Measurements from ENCODE around the gene PFDN4.
A peak's percentile ranks its signal among the peaks of the same experiment; 100 is the strongest.
"Not testable (repeated sequence)": the region's sequence is repeated elsewhere in the genome, so short reads cannot be mapped to it uniquely, and the experiment has no call there.

PFDN4 gene

DNA sequence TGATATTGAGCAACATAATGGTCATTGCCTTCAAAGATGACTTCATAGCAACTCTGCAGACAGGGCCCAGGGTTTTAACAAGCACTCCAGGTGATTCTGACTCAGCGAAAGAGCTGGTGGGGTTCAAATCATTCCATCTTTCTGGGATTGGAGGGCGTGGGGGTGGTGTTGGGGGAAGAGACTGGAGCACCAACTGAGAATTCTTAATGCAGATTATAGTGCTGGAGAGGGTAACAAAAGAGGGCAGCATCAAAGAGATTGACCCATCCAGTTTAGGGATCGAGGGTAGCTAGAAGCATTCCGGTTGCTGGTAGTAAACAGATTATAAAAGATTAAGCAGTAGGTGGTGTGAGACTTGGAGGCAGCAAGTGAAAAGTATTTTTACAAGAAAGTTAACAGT is 15.9 kb downstream of the PFDN4 start:
- no peak for DNase-seq (ENCODE audit: low read depth, low spot score)

DNA sequence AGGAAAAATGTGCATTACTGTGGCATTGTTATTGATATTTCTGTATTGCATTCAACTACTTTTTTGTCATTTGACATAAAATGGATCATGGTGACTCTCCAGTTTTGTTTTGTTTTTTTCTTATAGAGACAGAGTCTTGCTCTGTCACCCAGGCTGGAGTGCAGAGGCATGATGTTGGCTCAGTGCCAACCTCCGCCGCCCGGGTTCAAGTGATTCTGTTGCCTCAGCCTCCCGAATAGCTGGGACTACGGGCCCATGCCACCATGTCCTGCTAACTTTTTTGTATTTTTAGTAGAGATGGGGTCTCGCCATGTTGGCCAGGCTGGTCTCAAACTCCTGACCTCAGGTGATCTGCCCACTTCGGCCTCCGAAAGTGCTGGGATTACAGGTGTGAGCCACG is 16.8 kb downstream of the PFDN4 start:
- DNase-seq (ENCODE audit: low read depth, low spot score), result not testable (repeated sequence)

DNA sequence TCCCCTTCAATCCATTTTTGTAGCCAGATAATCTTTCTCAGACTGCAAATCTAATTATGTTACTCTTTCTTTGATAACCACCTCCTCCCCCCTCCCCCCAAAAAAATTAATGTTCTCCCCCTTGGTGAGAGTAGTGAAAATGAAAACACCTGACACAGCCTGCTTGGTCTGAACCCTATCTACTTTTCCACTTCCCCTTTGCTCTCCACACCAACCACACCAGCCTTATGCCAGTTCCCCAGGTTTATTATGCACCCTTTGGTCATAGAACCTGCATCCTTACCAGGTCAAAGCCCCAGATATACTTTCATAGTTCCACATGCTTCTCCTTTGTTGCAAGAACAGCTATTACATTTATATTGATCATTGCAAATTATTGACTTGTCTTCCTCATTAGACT is 19.4 kb downstream of the PFDN4 start:
- DNase-seq (ENCODE audit: low read depth, low spot score), result no peak

DNA sequence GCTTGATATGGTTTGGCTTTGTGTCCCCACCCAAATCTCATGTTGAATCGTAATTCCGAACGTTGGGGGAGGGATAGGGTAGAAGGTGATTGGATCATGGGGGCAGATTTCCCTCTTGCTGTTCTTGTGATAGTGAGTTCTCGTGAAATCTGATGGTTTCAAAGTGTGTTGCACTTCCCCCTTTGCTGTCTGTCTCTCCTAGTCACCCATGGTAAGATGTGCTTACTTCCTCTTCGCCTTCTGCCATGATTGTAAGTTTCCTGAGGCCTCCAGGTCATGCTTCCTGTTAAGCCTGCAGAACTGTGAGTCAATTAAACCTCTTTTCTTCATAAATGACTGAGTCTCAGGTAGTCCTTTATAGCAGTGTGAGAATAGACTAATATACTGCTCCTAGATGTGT is 19.9 kb downstream of the PFDN4 start:
- DNase-seq (ENCODE audit: low read depth, low spot score), result no peak

DNA sequence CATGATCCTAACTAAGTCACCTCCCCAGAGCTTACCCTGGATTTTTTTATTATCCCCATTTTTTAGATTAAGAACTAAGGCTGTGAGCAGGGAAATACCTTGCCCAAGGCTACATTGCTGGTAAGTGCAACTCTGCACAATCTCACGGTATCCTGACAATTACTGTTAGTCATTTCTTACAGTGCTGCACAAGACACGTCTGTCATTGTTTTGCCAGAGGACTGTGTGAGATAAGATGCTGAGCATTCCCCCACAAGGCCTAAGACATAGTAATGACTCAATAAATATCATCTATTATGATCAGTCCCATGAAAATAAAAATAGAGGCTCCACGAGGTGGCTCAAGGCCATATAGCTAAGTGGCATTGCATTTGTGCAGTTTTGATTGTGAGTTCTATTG is 21.0 kb downstream of the PFDN4 start:
- no peak for DNase-seq (ENCODE audit: low read depth, low spot score)

DNA sequence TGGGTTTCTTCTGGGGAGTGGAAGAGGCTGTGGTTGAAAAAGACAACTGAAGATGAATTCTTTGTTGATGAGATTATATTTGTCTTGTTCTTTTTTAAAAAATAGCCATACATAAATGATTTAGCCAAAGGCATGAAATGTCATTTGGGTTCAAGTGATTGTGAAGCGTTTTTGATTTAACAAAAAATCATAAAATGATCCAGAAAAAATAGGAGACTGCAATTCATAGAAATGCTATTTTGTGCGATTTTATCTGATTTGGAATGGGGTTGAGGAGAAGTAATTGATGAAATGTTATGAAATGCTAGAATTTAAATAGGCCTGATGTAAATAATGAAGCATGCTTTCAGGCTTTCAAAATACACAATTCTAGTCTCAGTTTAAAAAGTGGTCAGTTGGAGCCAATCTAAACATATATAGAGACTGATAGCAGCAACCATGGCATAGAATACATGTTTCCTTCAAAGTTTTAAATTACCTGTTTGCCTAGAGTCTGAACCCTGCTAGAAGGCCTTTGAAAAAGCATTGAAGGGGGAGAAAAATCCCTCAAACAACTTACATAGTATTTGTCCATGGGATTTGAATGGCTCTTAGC is 21.8 kb downstream of the PFDN4 start:
- DNase-seq (ENCODE audit: low read depth, low spot score), result no peak

DNA sequence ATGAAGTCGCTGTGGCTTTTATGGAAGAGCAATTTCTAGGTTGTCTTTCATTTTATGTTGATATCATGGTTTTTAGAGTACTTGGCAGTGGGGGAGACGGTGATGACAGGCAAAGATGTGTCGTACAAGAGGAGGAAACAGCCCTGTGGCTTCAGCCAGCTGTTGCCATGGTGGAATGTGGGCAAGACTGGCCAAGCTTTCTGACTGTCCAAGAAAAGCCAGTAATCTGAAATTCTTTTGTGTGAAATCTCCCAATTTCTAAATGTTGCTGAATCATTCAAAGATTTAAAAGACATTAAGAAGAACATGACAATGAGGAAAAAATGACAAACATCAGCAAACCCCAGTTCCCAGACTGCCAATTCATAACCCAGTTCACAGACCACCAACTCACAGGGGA is 23.1 kb downstream of the PFDN4 start:
- no peak for DNase-seq (ENCODE audit: low read depth, low spot score)

DNA sequence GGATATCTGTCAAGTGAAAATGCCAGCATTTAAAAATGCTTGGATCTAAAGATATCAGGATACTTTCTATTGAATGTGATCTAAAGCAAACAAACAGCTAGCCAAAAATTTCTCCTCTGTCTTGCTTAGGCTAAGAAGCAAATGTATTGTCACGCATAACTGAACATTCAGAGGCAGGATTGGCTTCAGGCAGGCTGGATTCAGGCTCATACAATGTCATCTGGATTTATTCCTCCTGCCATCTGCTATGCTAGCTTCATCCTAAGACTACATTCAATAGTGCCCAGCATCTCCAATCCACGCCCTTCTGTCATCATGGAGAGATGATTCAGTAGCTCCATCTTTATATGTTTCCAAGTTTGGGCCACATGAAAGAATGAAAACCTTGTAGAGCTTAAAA is 27.1 kb downstream of the PFDN4 start:
- DNase-seq (ENCODE audit: low read depth, low spot score), result no peak

DNA sequence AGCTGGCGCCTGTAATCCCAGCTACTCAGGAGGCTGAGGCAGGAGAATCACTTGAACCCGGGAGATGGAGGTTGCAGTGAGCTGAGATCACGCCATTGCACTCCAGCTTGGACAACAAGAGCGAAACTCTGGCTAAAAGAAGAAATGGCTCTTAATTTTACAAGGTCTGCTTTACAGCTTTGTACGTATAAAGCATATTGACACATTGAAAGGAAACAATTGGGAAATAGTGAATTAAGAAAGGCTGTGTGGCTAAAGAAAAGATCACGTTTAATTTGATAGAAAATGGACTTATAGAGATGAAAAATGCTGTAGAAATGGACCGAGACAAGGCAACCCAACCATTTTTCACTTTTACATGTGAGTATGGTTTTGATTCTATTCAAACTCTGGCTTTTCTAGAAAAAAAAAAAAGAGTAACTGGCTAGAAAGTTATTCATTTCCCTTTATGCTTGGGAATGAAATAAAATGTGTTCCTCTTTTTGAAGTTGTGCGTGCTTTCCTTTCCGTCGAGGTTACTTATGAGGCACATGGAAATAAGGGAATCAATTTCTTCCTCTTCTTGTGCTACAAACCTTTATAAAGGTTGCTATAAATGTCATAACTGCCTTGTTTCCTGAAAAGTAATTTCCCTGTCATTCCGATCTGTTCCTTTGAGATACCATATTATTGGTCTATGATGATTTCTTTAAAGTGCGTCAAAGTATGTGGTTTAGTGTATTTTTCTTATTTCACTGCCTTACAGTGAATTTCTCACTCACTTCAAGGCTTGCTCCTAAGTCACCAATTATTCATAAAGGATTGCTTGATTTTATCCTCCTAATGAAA is 29.4 kb downstream of the PFDN4 start:
- no peak for DNase-seq (ENCODE audit: low read depth, low spot score)

DNA sequence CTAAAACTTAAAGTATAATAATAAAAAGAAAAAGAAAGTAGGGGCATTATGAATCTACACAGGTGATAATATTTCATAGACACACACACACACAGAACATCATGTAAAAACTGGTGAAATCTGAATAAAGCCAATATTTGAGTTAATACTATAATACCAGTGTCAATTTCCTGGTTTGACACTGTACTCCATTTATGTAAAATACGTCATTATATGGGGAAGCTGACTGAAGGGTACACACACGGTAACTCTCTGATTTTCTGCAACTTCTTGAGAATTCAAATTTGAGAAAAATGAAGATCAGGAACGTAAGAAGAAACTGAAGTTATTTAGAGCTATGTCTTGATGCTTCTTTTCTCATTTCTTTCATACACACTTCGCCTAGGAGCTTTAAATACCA is 36.2 kb downstream of the PFDN4 start:
- DNase-seq (ENCODE audit: low read depth, low spot score), result no peak

DNA sequence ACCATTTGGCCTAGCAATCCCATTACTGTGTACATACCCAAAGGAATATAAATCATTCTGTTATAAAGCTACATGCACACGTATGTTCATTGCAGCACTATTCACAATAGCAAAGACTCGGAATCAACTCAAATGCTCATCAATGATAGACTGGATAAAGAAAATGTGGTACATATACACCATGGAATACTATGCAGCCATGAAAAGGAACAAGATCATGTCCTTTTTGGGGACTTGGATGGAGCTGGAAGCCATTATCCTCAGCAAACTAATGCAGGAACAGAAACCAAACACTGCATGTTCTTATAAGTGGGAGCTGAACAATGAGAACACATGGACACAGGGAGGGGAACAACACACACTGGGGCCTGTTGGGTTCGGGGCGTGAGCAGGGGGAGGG is 40.8 kb downstream of the PFDN4 start:
- not testable (repeated sequence) for DNase-seq (ENCODE audit: low read depth, low spot score)

DNA sequence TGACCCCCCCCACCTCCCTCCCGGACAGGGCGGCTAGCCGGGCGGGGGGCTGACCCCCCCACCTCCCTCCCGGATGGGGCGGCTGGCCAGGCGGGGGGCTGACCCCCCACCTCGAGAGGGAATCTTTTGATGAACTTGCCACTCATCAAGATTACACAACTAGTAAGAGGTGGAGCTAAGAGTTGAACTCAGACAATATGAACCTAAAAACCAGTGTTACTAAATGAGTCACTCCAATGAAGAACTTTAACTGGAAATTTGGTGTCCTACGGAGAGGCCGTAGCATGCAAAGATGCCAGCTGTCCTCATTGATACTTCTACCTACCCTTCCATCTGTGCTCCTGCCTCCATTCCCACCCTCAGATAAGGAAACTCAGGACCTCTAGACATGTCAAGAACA is 42.8 kb downstream of the PFDN4 start:
- DNase-seq (ENCODE audit: low read depth, low spot score), result no peak

DNA sequence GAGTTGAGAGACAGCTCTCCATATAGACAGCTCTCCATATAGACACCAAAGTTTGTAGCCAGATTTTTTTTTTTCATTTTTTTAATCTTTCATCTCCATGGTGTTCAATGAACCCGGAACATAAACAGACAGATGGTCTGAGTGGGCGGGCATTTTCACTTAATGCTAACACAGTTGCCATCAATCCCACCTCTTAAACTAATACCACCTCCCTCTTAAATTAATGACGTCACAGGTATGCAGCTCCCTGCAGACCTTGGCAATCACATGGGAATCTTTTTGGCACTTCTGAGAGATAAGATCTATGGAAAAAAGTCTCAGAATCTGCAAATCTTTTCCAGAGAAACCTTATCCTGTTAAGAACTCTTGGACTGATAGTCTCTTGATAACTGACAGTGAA is 43.2 kb downstream of the PFDN4 start:
- no peak for DNase-seq (ENCODE audit: low read depth, low spot score)

DNA sequence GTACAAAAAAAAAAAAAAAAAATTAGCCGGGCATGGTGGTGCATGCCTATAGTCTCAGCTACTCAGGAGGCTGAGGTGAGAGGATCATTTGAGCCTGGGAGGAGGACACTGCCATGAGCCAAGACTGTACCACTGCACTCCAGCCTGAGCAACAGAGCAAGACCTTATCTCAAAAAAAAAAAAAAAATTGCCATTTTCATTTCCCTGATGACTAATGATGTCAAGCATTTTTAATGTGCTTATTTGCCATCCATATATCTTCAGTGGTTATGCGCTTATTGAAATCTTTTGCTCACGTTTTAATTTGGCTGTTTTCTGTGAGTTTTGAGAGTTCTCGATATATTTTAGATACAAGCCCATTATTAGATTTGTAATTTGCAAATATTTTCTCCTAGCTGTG is 46.7 kb downstream of the PFDN4 start:
- no peak for DNase-seq (ENCODE audit: low read depth, low spot score)

DNA sequence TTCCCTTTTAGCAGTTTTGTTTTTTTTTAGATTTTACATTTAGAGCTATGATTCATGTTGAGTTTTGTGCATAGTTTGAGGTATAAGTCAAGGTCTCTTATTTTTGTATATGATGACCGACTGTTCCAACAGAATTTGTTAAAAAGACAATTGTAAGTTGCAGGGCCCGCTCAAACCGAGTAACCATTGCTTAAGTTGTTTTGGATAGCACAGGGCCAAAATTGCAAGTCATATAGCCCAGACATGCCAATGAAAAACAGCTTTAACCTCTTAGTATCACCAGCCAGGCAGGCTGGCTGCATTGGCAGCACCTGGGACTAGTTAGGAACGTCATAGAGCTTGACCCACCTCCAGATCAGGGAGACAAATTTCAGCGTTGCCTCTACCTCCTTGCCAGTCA is 47.3 kb downstream of the PFDN4 start:
- no peak for DNase-seq (ENCODE audit: low read depth, low spot score)

DNA sequence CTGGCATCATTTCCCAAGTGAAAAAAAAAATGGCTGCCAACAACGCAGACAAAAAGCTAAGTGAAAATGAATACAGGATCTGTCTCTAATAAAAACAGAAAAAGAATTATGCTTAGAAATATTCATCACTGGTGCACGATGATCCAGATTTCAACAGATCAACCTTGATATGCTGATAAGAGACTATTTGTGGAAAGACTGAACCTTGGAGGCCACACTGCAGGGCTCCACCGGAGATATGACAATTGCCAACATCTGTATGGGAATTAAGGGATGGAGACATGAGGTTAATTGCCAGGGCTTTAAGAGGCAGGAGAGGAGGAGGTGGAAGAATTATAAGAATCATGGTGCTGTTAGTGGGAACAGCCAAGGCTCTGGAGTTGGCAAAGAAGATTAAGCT is 48.3 kb downstream of the PFDN4 start:
- no peak for DNase-seq (ENCODE audit: low read depth, low spot score)

DNA sequence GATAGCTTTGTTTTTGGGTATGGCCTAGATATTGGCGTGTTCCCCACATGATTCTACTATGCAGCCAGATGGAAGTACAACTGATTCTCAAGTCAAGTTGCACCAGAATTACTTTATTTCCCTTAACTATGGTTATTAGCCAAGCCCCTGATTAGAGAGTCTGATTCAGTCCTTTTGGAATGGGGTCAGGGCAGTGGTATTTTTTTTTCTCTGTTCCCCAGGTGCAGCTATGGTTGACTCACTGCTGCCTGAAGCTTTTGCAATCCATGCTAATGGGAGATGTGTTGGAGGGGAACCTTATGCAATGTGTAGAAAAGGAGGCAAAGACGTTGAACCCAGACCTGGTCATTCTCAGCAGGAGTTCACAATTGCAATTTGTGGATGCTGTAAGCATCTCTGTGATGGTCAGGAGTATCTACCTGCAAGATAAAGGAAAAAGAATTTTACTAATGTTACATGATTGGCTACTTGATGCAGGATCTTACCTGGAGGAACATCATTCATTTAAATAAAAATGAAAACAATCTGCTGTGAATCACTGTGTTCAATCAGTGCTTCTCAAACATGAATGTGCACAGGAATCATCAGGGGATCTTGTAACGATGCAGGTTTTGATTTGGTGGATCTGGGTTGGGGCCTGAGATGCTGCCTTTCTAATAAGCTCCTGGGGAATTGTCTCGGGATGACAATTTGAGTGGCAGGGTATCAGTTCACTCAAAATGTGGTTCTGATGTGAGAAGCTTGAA is 49.4 kb downstream of the PFDN4 start:
- peak; percentile 36 for DNase-seq (ENCODE audit: low read depth, low spot score)

DNA sequence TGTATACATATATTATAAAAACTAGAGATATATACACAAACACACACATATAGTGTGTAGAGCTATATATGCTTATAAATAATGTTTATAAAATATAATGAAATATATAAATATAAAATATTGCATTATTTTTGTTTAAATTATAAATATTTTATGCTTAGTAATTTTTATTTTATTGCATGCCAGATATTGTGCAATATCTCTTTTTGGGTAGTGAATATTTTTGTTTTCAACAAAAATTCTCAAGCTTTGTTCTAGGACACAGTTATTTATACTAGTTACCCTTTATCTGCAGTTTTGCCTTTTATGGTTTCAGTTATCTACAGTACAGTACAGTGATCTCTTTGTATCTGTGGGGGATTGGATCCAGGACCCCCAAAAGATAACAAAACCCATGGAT is 52.2 kb downstream of the PFDN4 start:
- DNase-seq (ENCODE audit: low read depth, low spot score), result no peak

DNA sequence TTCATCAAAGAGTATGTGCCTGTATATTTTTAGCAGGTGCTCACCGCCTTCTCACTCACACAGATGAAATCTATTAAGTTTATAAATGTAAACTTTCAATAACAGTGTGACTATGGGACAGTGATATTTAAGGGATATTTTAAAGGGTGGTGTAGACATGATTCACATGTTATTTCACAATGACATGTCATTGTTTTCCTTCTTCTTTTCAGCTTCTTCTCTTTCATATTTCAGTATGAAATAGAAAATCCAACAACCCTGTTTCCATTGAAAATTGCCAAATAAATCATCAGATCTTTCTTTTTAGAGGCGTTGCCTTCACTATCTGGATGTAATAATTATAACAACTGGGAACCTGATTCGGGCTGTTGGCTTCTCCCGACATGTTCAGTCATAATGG is 54.8 kb downstream of the PFDN4 start:
- DNase-seq (ENCODE audit: low read depth, low spot score), result no peak

DNA sequence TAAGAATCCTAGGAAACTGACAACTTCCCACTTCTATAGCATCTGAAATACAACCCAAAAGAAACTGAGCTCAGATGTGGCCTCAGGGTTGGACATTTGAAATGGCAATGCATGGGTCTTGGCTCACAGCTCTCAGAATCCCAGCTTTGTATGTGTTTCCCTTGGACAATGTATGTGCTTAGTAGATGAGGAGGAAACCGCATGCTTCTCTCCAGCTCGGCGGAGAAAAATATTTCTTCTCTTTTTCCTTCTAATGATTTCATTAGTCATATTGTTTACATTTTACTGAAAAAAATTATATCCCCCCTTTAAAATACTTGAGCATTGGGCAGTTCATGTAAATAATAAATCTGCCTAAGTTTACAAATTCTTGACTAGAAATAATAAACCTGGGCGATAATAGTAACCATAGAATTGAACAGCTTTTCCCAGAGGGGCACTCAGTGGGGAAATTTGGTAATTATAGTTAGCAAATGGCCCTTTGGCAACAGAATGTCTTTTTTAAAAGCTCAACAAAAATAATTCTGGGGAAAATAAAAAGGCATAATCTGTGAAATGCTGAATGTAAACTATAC is 55.3 kb downstream of the PFDN4 start:
- no peak for DNase-seq (ENCODE audit: low read depth, low spot score)

DNA sequence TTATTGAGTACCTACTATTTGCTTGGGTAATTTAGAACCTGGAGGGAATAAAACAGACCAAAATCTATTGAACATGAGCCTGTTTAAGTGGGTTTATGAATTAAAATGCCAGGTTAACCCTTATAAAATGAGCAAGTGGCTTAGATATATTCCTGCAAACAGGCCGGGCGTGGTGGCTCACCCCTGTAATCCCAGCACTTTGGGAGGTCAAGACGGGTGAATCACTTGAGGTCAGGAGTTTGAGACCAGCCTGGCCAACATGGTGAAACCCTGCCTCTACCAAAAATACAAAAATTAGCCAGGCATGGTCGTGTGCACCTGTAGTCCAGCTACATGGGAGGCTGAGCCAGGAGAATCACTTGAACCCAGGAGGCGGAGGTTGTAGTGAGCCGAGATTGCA is 57.9 kb downstream of the PFDN4 start:
- not testable (repeated sequence) for DNase-seq (ENCODE audit: low read depth, low spot score)

DNA sequence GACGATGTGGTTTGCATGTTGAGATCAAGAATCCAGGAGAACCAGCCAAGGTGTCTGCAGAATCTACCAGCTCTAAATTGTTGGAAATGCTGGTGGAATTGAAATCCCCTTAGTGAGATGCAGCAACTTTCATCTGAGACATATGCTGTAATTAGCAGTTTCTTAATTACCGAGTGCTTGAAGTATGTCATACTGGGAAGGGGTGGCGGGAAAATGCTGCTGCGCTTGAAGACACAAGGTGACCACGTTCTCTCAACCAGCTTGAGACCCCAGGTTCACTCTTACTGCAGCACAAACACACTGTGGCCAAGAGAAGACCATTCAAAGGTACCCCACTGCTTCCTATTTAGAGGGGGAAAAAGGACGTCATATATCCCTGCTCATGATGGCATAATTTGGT is 59.0 kb downstream of the PFDN4 start:
- no peak for DNase-seq (ENCODE audit: low read depth, low spot score)

Data from brain pericyte (primary cell).